Kidney epithelial cell (primary cell): ENCODE results near the gene PDPN. TPM values are rescaled to one million over a fixed set of nuclear protein-coding genes. Genes with fewer than 3 reads are reported as not detected.

Experiments
- DNase-seq: peaks from one replicate; pipeline ENCODE4 v3.0.0-alpha.2; 2010; ENCODE audit warnings: low read depth
- H3K27me3 ChIP-seq: 2 replicates; pipeline ENCODE4 v1.6.0; 2011; ENCODE audit warnings: low read length; ENCODE audit not compliant: control insufficient read depth, insufficient read depth
- H3K36me3 ChIP-seq: 2 replicates; pipeline ENCODE4 v1.5.1; 2011; ENCODE audit warnings: low read length; ENCODE audit not compliant: control insufficient read depth, insufficient read depth
- H3K4me3 ChIP-seq: 2 replicates; pipeline ENCODE4 v1.5.1; 2011; ENCODE audit warnings: low read depth, mild to moderate bottlenecking, control low read depth, low read length
- total RNA-seq: library from RNA; depleted of rRNA; stranded (reverse); fragments of >200 nt; gene quantifications from 2 replicates; pipeline ENCODE4 v1.2.3, GENCODE V29; 2015
- TF ChIP-seq, protein P1 (sequence below): IDR thresholded peaks from 2 replicates; pipeline ENCODE4 v1.5.1; 2011; ENCODE audit warnings: mild to moderate bottlenecking, moderate library complexity, low read length, control low read depth, inconsistent platforms; ENCODE audit not compliant: insufficient read depth, poor library complexity, severe bottlenecking

PDPN gene
- total RNA-seq, 1 donor from 2014 or later: 19.2 TPM

DNA sequence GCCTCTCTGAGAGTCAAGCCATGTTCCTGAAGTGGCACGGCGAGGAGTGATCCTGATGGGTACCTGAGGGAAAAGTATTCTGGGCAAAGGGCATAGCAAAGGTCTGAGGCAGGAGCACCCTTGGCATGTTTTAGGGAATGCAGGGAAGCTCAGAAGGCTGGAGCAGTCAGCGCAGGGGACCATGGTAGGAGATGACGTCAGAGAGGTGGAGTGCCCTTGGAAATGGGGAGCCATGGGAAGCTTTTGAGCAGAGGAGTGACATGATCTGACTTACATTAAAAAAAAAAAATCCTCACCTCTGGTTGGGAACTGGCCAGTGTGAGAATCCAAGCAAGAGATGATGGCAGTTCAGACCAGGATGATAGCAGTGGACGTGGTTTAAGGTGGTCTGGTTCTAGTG is 37.2 kb downstream of the PDPN start:
- Histone ChIP-seq H3K27me3 (no peaks in the 10 kb centered on the region), H3K4me3 (no peak overlapping the region), H3K36me3 (no peaks in the 10 kb centered on the region)
- TF ChIP-seq, protein P1, sequence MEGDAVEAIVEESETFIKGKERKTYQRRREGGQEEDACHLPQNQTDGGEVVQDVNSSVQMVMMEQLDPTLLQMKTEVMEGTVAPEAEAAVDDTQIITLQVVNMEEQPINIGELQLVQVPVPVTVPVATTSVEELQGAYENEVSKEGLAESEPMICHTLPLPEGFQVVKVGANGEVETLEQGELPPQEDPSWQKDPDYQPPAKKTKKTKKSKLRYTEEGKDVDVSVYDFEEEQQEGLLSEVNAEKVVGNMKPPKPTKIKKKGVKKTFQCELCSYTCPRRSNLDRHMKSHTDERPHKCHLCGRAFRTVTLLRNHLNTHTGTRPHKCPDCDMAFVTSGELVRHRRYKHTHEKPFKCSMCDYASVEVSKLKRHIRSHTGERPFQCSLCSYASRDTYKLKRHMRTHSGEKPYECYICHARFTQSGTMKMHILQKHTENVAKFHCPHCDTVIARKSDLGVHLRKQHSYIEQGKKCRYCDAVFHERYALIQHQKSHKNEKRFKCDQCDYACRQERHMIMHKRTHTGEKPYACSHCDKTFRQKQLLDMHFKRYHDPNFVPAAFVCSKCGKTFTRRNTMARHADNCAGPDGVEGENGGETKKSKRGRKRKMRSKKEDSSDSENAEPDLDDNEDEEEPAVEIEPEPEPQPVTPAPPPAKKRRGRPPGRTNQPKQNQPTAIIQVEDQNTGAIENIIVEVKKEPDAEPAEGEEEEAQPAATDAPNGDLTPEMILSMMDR: no peak
- no peak for DNase-seq

DNA sequence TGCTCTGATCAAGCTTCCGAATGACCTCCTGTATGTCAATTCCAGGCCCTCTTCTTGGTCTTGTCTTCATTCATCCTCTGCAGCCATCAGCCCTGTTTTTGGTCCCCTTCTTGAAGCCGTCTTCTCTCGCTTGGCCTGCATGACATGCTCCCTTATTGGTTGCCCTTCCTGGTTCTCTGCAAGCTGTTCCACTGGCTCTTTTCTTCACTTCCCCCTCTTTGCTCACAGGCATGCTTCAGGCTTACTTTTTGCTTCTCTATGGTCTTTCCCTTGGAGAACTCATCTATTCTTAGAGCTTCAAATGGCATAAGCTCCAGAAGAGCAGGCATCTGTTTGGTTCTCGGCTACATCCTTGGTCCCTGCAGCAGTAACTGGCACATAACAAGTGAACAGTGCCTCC is 38.8 kb downstream of the PDPN start:
- H3K36me3 ChIP-seq: no peaks in the 10 kb centered on the region
- TF ChIP-seq, protein P1: no peak
- H3K4me3 ChIP-seq: no peak overlapping the region
- no peaks in the 10 kb centered on the region for H3K27me3 ChIP-seq
- no peak for DNase-seq

DNA sequence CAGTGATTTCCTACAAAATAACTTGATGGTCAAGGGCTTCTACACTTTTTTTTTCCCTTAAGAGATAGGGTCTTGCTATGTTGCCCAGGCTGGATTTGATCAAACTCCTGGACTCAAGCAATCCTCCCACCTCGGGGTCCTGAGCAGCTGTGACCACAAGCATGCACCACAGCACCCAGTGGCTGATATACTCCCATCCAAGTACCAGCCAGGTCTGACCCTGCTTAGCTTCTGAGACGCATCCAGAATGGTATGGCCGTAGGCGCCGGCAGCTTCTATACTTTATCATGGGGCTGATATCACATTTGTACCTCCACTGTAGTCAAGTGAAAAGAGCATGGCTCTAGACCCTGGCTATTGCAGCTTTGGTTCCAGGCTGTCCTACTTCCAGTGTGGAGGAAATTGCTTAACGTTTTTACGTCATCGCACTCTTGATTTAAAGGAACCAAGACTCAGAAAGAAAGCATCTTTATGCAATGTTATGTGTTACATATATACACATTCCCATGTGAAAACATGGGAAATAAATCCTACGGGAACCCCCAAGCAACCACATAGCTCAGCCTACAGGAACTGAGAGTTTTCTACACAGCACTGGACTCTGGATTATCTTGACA is 39.5 kb downstream of the PDPN start:
- Histone ChIP-seq H3K36me3 (no peaks in the 10 kb centered on the region), H3K4me3 (no peak overlapping the region), H3K27me3 (no peaks in the 10 kb centered on the region)
- no peak for DNase-seq
- TF ChIP-seq, protein P1: no peak

DNA sequence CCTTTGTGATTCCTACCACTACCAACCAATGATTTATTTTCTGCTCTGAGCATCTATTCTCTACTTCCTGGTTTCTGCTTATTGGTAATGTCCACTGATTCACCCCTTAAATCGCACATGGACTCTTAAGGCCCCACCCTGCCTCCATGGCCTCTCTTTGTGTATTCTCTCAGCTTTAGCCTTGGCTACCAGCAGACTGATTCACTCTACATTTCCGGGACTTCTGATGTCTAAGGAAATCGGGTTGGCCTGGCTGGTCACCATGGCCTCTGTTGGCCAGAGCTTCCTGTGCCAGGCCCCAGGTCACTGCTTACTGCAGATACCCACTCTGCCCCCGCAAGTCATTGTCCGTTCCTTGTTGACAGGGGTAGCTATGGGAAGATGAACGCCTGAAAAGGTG is 40.9 kb downstream of the PDPN start:
- H3K27me3 ChIP-seq: no peaks in the 10 kb centered on the region
- no peak overlapping the region for H3K4me3 ChIP-seq
- TF ChIP-seq, protein P1: no peak
- no peaks in the 10 kb centered on the region for H3K36me3 ChIP-seq
- DNase-seq: no peak

DNA sequence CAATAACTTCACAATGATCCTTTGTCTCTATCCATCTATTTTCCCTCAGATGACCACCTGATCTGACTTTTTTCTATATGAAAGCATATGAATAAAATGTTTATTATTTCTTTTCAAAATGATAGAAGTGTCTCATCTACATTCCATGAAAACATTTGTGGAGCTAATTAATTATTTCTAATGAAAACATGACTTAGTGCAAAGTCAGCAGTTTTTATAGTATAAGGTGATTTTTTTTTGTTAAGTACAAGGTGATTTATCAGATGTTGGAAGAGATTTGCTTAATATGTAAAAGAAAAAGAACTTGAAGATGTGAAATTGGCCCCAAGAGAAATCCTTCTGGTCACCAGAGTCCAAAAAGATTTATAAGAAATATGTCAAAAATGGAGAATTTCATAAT is 43.5 kb downstream of the PDPN start:
- no peak for DNase-seq
- TF ChIP-seq, protein P1: no peak
- H3K36me3 ChIP-seq: no peaks in the 10 kb centered on the region
- H3K4me3 ChIP-seq: no peak overlapping the region
- no peaks in the 10 kb centered on the region for H3K27me3 ChIP-seq

DNA sequence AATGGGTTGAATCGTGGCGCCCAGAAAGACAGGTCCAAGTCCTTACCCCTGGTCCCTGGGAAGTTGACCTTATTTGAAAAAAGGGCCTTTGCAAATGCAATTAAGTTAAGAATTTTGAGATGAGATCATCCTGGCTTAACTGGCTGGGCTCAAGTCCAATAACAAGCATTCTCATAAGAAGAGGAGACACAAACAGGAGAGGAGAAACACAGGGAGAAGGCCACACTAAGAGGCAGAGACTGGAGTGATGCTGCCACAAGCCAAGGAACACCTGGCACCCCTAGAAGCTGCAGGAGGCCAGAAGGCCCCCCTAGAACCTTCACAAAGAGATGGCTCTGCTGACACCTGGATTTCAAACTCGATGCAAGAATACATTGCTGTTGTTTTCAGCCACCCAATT is 44.6 kb downstream of the PDPN start:
- H3K36me3 ChIP-seq: no peaks in the 10 kb centered on the region
- H3K4me3 ChIP-seq: no peak overlapping the region
- no peaks in the 10 kb centered on the region for H3K27me3 ChIP-seq
- no peak for DNase-seq
- TF ChIP-seq, protein P1: no peak
